IPS-18c (cell line): ENCODE results near the gene NR1H2.
"Not testable (repeated sequence)": the region's sequence is repeated elsewhere in the genome, so short reads cannot be mapped to it uniquely, and the experiment has no call there.

Source experiments
- H3K4me3 ChIP-seq: 2 replicates; pipeline ENCODE4 v1.7.0; 2013; ENCODE audit warnings: low read depth, mild to moderate bottlenecking, low read length, moderate library complexity; ENCODE audit not compliant: insufficient read depth
- H3K9me3 ChIP-seq: one replicate; pipeline ENCODE4 v1.6.1; 2013; ENCODE audit warnings: mild to moderate bottlenecking, low read length, moderate library complexity; ENCODE audit not compliant: control insufficient read depth, insufficient read depth

NR1H2 gene

GRCh38 chr19:50337031-50337430 lies 39.2 kb upstream of the NR1H2 start:
- not testable (repeated sequence) for H3K4me3 ChIP-seq, H3K9me3 ChIP-seq

DNA sequence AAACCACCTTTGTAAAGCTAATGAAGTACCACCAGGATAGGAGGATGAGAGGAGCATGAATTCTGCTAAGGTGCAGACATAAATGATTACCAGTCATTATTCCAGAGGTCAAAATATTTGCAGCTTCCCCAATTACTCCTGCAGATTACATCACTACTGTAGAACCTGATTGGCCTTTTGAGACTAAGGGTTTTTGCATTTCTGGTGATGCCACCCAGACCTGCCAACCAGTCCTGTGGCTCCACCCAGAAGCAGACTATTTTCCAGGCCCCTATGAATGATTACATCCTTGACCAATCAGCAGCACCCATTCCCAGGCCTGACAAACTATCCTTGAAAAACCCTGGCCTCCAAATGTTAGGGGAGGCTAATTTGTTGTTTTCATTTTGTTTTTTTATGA lies 35.9 kb upstream of the NR1H2 start:
- peaks cover 4% of the 10 kb centered on the region for H3K9me3 ChIP-seq

GRCh38 chr19:50341091-50341564 lies 35.1 kb upstream of the NR1H2 start:
- peaks cover 4% of the 10 kb centered on the region for H3K9me3 ChIP-seq
- H3K4me3 ChIP-seq: no peak overlapping the region

More for the DNA sequence above, 35.9 kb upstream of the NR1H2 start:
- no peak overlapping the region for H3K4me3 ChIP-seq

DNA sequence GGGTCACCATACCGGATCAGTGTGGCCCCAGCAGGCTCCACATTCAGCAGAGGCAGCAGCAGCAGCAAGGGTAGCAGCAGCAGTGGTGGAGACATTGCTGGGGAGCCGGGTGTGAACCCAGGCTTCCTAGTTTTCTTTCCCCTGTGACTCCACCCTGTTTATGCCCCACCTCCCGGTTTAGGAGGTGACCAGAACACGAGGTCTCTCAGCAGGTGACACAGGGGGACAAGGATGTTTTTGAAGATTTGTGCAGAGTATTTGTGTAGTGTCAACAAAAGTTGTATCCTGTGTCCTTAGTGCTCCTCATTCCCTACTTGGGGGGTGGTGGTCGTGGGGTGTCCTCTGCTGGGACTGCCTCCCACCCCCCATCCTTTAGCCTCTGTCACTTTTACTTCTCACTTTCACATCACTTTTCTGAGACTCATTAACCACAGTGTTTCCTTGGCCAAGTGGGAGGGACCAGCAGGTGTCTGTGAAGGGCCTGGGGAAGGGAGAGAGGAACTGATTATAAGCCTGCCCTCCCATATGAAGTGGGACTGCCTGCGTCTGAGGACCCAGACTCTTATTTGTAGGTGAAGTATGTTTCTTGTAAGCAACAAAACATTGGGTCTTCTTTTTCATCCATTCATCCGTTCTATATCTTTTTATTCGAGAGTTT lies 31.5 kb upstream of the NR1H2 start:
- H3K9me3 ChIP-seq: peaks cover 4% of the 10 kb centered on the region
- no peak overlapping the region for H3K4me3 ChIP-seq

DNA sequence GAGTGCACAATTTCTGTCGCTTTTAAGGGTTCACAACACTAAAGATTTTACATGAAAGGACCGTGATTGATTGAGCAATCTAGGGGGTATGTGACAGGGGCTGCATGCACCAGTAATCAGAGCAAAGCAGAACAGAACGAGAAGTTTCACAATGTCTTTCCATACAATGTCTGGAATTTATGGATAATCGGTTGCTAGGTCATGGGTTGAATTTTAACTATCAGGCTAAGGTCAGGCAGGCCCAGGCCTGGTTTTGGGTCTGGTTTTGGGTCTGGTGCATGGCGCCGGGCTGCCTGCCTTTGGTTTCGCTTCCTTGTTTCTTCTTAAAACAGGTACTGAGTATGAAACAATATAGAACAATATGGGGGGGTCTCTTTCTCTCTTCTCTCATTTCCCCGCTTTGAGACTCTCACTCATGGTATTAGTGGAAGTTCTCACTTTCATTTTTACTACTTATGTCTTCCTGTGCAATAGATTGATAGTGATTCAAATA lies 29.1 kb upstream of the NR1H2 start:
- not testable (repeated sequence) for H3K4me3 ChIP-seq, H3K9me3 ChIP-seq

DNA sequence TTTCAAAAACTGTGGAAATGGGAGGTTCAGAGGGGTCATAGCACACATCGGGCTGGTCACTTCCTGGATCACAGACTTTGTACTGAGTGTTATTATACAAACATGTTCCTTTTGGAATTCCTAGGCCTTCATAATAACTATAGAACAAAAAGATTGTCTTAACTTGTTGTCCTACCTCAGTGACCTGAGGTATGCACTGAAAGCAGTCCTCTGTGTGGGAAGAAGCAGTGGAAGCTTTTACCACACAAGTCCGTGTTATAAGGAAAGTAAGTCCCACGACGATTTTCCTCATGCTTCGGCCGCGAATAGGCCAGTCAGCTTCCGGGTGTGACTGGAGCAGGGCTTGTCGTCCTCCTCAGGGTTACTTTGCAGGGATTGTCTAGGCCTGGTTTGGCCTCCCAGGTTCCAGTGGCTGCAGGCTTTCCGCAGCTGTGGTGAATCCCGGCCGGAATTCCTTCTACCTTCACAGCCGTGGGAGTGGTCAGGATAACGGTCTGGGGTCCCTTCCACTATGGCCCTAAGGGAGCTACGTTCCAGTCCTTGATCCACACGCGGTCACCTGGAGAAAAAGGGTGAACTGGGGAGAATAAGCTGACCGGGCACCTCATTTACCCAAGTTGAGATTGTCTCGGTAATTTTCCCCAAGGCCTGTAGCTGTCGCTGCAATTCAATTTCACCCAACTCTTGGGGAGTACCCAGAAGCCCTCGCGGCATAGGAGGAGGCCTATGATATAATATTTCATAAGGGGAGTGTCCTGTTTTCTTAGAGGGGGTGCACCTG lies 26.8 kb upstream of the NR1H2 start:
- H3K4me3 ChIP-seq: no peak overlapping the region
- H3K9me3 ChIP-seq: no peaks in the 10 kb centered on the region

DNA sequence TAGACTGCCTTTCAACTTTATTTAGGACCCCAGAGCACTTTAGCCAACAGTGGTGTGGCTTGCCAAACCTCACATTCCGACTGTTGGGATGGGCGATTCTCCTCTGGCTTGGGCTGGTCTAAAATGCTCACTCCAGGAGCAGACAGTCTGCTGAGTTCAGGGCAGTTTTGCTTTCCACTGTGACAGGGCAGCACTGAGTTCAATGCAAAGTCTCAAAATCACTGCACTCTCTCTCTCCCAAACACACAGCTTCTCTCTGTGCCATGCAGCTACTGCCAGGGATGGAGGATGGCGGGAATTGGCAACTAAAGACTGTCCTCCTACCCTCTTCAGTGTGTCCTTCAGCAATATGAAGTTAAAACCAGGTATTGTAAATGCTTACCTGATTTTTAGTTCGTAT lies 24.0 kb upstream of the NR1H2 start:
- Histone ChIP-seq H3K9me3 (no peaks in the 10 kb centered on the region), H3K4me3 (no peak overlapping the region)

DNA sequence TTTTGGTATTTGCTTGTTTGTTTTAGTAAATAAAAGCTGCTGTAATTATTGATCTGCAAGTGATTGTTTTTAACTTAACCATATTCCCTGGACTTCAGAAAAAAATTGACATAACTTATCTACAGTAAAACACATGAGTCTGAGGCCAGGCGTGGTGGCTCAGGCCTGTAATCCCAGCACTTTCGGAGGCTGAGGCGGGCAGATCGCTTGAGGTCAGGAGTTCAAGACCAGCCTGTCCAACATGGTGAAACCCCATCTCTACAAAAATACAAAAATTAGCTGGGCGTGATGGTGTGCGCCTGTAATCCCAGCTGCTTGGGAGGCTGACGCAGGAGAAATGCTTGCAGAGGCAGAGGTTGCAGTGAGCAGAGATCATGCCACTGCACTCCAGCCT lies 22.8 kb upstream of the NR1H2 start:
- H3K9me3 ChIP-seq, H3K4me3 ChIP-seq: not testable (repeated sequence)

GRCh38 chr19:50356691-50357177 lies 19.5 kb upstream of the NR1H2 start:
- no peaks in the 10 kb centered on the region for H3K9me3 ChIP-seq
- H3K4me3 ChIP-seq: no peak overlapping the region

DNA sequence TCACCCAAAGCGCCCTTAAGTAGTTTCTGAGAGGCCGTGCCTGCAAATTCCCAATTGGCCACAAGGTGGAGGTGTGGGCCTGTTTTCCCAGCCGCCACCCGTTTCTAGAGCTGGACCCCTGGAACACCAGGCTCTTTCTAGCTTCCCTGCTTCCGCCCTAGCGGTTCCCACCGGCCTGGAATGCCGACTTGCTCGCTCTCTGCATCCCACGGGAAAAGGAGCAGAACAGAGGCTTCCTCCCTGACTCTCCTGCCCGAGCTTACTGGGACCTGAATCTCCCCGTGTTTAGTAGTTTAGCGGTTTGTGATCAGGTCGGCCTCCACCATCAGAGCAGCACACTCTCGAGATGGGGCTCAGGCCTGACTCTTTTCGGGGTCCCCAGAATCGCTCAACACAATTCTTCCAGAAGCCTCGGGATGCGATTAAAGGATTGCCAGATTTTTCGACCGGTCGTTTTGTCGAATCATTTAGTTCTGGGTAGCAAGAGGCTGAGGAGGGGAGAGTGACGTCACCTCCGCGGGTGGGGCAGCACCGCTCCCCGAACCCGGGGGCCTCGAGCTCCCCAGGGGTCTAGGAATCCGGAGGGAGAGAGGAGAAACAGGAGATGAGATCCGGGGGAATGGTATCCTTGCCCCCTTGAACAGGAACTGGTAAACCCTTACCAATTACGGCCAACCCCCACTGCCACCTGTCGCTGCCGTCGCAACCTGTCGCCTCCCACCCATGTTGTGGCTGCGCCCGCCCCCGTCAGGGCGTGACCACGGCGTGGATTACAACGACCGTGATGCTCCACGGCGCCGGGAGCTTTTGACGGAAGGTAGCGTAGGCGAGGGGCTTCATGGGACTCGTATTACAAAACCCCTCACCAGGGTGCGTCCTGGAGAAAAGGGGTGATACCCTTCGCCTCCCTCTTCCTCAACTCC lies 18.8 kb upstream of the NR1H2 start:
- Histone ChIP-seq H3K9me3 (no peaks in the 10 kb centered on the region), H3K4me3 (no peak overlapping the region)

GRCh38 chr19:50358483-50359327 lies 17.6 kb upstream of the NR1H2 start:
- Histone ChIP-seq H3K4me3 (no peak overlapping the region), H3K9me3 (no peaks in the 10 kb centered on the region)

DNA sequence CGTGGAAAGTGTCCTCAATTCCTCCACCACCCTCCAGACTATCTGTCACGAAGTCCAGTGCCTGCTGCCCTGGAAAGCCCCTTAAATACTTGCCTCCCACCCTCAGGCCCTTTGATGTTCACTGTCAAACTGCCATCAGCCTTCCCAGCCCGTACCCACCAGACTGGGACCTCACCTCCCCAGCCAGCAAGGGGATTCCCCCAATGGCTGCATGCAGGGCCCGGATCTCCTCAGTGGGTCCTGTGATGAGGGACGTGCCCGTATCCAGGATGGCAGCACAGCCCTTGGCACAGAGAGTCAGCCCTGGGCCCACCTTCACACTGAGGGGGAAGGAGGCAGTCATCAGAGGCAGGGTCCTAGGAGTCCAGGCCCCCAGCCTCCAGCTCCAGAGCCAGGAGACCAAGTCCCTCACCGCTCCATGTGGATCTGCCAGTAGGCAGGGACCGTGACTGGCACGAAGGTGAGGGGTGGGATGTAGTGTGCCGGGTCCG lies 16.9 kb upstream of the NR1H2 start:
- H3K9me3 ChIP-seq: no peaks in the 10 kb centered on the region
- no peak overlapping the region for H3K4me3 ChIP-seq

GRCh38 chr19:50361290-50362029 lies 14.8 kb upstream of the NR1H2 start:
- Histone ChIP-seq H3K4me3 (no peak overlapping the region), H3K9me3 (no peaks in the 10 kb centered on the region)

GRCh38 chr19:50362030-50362412 lies 14.2 kb upstream of the NR1H2 start:
- no peaks in the 10 kb centered on the region for H3K9me3 ChIP-seq
- no peak overlapping the region for H3K4me3 ChIP-seq

- Histone ChIP-seq H3K4me3 (no peak overlapping the region), H3K9me3 (no peaks in the 10 kb centered on the region)
Measured at GRCh38 chr19:50362656-50363424, 13.4 kb upstream of the NR1H2 start.
